Cardiac muscle cell (in vitro differentiated cells and primary cell): Measurements from ENCODE around the gene FNDC3B. TPM values are rescaled to one million over a fixed set of nuclear protein-coding genes. Genes with fewer than 3 reads are reported as not detected.
A peak's percentile ranks its signal among the peaks of the same experiment; 100 is the strongest.

ENCODE experiments used
- DNase-seq, 2 donors: peaks; one replicate each; pipeline versions ENCODE4 v3.0.0 to v3.0.0-alpha.2; 2010 to 2017; ENCODE audit warnings: low read depth in 1 of 2, low spot score in 1 of 2
- H3K27ac ChIP-seq: fragments of 200-600 bp; sonication (generic); 2 replicates; pipeline ENCODE4 v1.5.1; 2016
- H3K27me3 ChIP-seq: fragments of 200-600 bp; sonication (generic); 2 replicates; pipeline ENCODE4 v1.6.0; 2016; ENCODE audit warnings: control low read depth
- H3K36me3 ChIP-seq: fragments of 200-600 bp; sonication (generic); 2 replicates; pipeline ENCODE4 v1.5.1; 2016; ENCODE audit warnings: control low read depth
- H3K4me1 ChIP-seq: fragments of 200-600 bp; sonication (generic); 2 replicates; pipeline ENCODE4 v1.8.1; 2017; ENCODE audit warnings: low read depth, mild to moderate bottlenecking, mixed run types
- H3K4me3 ChIP-seq: fragments of 200-600 bp; sonication (generic); 2 replicates; pipeline ENCODE4 v1.5.1; 2016; ENCODE audit warnings: mild to moderate bottlenecking
- H3K9me3 ChIP-seq: fragments of 200-600 bp; sonication (generic); 2 replicates; pipeline ENCODE4 v1.5.1; 2017; ENCODE audit warnings: low read depth, mild to moderate bottlenecking, control low read depth
- CTCF ChIP-seq: IDR thresholded peaks from 2 replicates; pipeline ENCODE4 v1.5.1; 2012; ENCODE audit warnings: low read depth, mild to moderate bottlenecking, low read length
- polyA plus RNA-seq: library from polyadenylated mRNA; unstranded; fragments of >200 nt; fragmentation: Nextera tagmentation; extraction: Ambion mirVana; gene quantifications from 2 replicates; pipeline ENCODE4 v1.2.1, GENCODE V29; 2016
- total RNA-seq: library from RNA; depleted of rRNA; stranded (reverse); fragments of >200 nt; gene quantifications from 2 replicates; pipeline ENCODE4 v1.2.3, GENCODE V29; 2016

Gene FNDC3B
- total and polyA plus RNA-seq, 2 experiments from 2014 or later: 55.2 to 62.3 TPM

- Histone ChIP-seq H3K27ac (no peak overlapping the region), H3K27me3 (no peaks in the 10 kb centered on the region), H3K36me3 (no peaks in the 10 kb centered on the region), H3K4me3 (no peak overlapping the region), H3K9me3 (no peaks in the 10 kb centered on the region), H3K4me1 (peaks cover 14% of the 10 kb centered on the region)
- TF ChIP-seq CTCF: no peak
- DNase-seq: no peak
Measured at GRCh38 chr3:172191629-172192028, 152.3 kb downstream of the FNDC3B start.

GRCh38 chr3:172192830-172193415, 153.5 kb downstream of the FNDC3B start:
- Histone ChIP-seq H3K27ac (no peak overlapping the region), H3K9me3 (no peaks in the 10 kb centered on the region), H3K36me3 (no peaks in the 10 kb centered on the region), H3K4me3 (no peak overlapping the region), H3K4me1 (peaks cover 11% of the 10 kb centered on the region), H3K27me3 (no peaks in the 10 kb centered on the region)
- DNase-seq: no peak
- no peak for TF ChIP-seq CTCF

- no peak for TF ChIP-seq CTCF
- H3K27me3 ChIP-seq: no peaks in the 10 kb centered on the region
- no peak overlapping the region for H3K27ac ChIP-seq
- no peaks in the 10 kb centered on the region for H3K9me3 ChIP-seq
- no peak overlapping the region for H3K4me3 ChIP-seq
- H3K36me3 ChIP-seq: no peaks in the 10 kb centered on the region
- no peak for DNase-seq
- peaks cover 11% of the 10 kb centered on the region for H3K4me1 ChIP-seq
Measured at GRCh38 chr3:172193436-172193835, 154.1 kb downstream of the FNDC3B start.

GRCh38 chr3:172194702-172195406, 155.5 kb downstream of the FNDC3B start:
- Histone ChIP-seq H3K9me3 (no peaks in the 10 kb centered on the region), H3K4me3 (no peak overlapping the region), H3K36me3 (no peaks in the 10 kb centered on the region), H3K27me3 (no peaks in the 10 kb centered on the region), H3K27ac (peak overlapping the region; percentile 10), H3K4me1 (peaks cover 11% of the 10 kb centered on the region)
- TF ChIP-seq CTCF: no peak
- peak; percentile 69 to 75 for DNase-seq

GRCh38 chr3:172195407-172195754, 156.0 kb downstream of the FNDC3B start:
- H3K9me3 ChIP-seq: no peaks in the 10 kb centered on the region
- no peak for DNase-seq
- no peak for TF ChIP-seq CTCF
- H3K36me3 ChIP-seq: no peaks in the 10 kb centered on the region
- H3K4me1 ChIP-seq: peaks cover 11% of the 10 kb centered on the region
- no peaks in the 10 kb centered on the region for H3K27me3 ChIP-seq
- H3K4me3 ChIP-seq: no peak overlapping the region
- H3K27ac ChIP-seq: peak overlapping the region; percentile 10
